Suprapubic skin (tissue), 4 donors: ENCODE results near the gene RPS6KA2.

Experiments used
- CTCF ChIP-seq, 2 donors: fragments of 200-600 bp in 1 of 2; fragments of 450-650 bp in 1 of 2; sonication (generic) in 1 of 2; IDR thresholded peaks; one replicate each; pipeline ENCODE4 v1.5.1; 2016 to 2019; ENCODE audit warnings: antibody characterized with exemption in 2 of 2, mild to moderate bottlenecking in 1 of 2, moderate library complexity in 1 of 2
- POLR2A ChIP-seq, 2 donors: fragments of 450-650 bp; IDR thresholded peaks; one replicate each; pipeline ENCODE4 v1.6.1; 2017; ENCODE audit warnings: antibody characterized with exemption in 2 of 2, mild to moderate bottlenecking in 2 of 2, moderate library complexity in 2 of 2
- POLR2AphosphoS5 ChIP-seq, 3 donors: sonication (generic); formaldehyde crosslinking; IDR thresholded peaks; one replicate each; pipeline ENCODE4 v1.6.1; 2017; ENCODE audit warnings: antibody characterized with exemption in 3 of 3

- TF ChIP-seq CTCF (IDR thresholded peaks at IDR 0.05) (no peak), POLR2AphosphoS5 (IDR thresholded peaks at IDR 0.05) (no peak), POLR2A (IDR thresholded peaks at IDR 0.05) (no peak)
Measured at GRCh38 chr6:166662690-166663089, 35.6 kb upstream of the RPS6KA2 start.
